K562 (cell line): ENCODE data around the gene OLFML3. TPM values are rescaled to one million over a fixed set of nuclear protein-coding genes. Genes with fewer than 3 reads are reported as not detected.

Experiments
- ATAC-seq: fragments of 200-7000 bp; cut with Tn5 transposase; 3 replicates; pipeline ENCODE4 v1.9.1; 2020; ENCODE audit warnings: moderate library complexity
- BruUV-seq: library from RNA; stranded (reverse); fragments of 400-500 nt; replicated peaks from 2 replicates; lab custom pipeline; 2021; lab: Mats Ljungman, UMichigan
- CTCF ChIA-PET: fragments of 300-600 bp; formaldehyde crosslinking; extraction: SDS; loops from one replicate; lab custom pipeline; 2021; ENCODE audit warnings: low intra/inter-chr PET ratio; lab: Yijun Ruan, JAX
- POLR2A ChIA-PET: fragments of 300-600, 350-650 bp; sonication (Branson Sonifier 250); formaldehyde crosslinking; extraction: SDS; loops from one replicate; lab custom pipeline; 2021; ENCODE audit warnings: antibody characterized with exemption, inconsistent platforms; lab: Yijun Ruan, JAX
- DNase-seq, 4 experiments: peaks; one replicate each; pipeline versions ENCODE4 v3.0.0 to v3.0.0-alpha.2; 2011 to 2018; ENCODE audit warnings: low spot score in 3 of 4, mixed read lengths in 3 of 4; ENCODE audit errors: extremely low read depth in 1 of 4
- FAIRE-seq: peaks from 2 replicates; lab custom pipeline; 2011; peaks lifted over from hg19 to GRCh38; lab: Jason Lieb, UNC
- H2AFZ ChIP-seq: 2 replicates; pipeline ENCODE4 v1.6.0; 2011; ENCODE audit warnings: low read depth, low read length, control low read depth, inconsistent platforms
- H3K27ac ChIP-seq: fragments of 200-600 bp; 3 replicates; pipeline ENCODE4 v1.8.0; 2011; ENCODE audit warnings: low read depth, mild to moderate bottlenecking, control low read depth, inconsistent platforms, low read length, moderate library complexity, mixed read lengths; ENCODE audit errors: extremely low read depth
- H3K27me3 ChIP-seq, 2 experiments: fragments of 300-600 bp in 1 of 2; 2 replicates in 1 of 2; 3 replicates in 1 of 2; pipeline versions ENCODE4 v1.6.0 to v1.8.0; 2011; ENCODE audit warnings: inconsistent platforms in 2 of 2, low read length in 2 of 2, mild to moderate bottlenecking in 1 of 2, mixed read lengths in 1 of 2, moderate library complexity in 1 of 2; ENCODE audit not compliant: control insufficient read depth in 2 of 2, insufficient read depth in 2 of 2
- H3K36me3 ChIP-seq: fragments of 300-600 bp; 3 replicates; pipeline ENCODE4 v1.8.0; 2011; ENCODE audit warnings: mild to moderate bottlenecking, low read length, inconsistent platforms; ENCODE audit not compliant: control insufficient read depth, insufficient read depth
- H3K4me1 ChIP-seq, 2 experiments: fragments of 200-600 bp in 1 of 2; replicated peaks in 1 of 2; 2 replicates in 1 of 2; 3 replicates in 1 of 2; pipeline versions ENCODE4 v1.5.1 to v1.8.0; 2011; ENCODE audit warnings: inconsistent platforms in 2 of 2, low read length in 2 of 2, mild to moderate bottlenecking in 1 of 2, mixed read lengths in 1 of 2, moderate library complexity in 1 of 2; ENCODE audit not compliant: control insufficient read depth in 2 of 2, insufficient read depth in 2 of 2
- H3K4me2 ChIP-seq: 2 replicates; pipeline ENCODE4 v1.6.1; 2011; ENCODE audit warnings: low read length, control low read depth, inconsistent platforms, mixed read lengths; ENCODE audit not compliant: insufficient read depth
- H3K4me3 ChIP-seq: fragments of 200-600 bp; sonication (generic), shearing (Covaris generic); 2 replicates; pipeline ENCODE4 v1.5.1; 2016; ENCODE audit warnings: control low read depth, inconsistent platforms
- H3K79me2 ChIP-seq: fragments of 200-600 bp; 3 replicates; pipeline ENCODE4 v1.8.0; 2011; ENCODE audit warnings: low read length, inconsistent platforms; ENCODE audit not compliant: control insufficient read depth, insufficient read depth
- H3K9ac ChIP-seq, 2 experiments: 2 replicates each; pipeline versions ENCODE4 v1.6.0 to v1.6.1; 2011; ENCODE audit warnings: low read depth in 2 of 2, low read length in 2 of 2, control low read depth in 1 of 2, inconsistent platforms in 1 of 2, mild to moderate bottlenecking in 1 of 2, mixed read lengths in 1 of 2; ENCODE audit not compliant: insufficient read depth in 1 of 2
- H3K9me1 ChIP-seq: one replicate; pipeline ENCODE4 v1.6.0; 2011; ENCODE audit warnings: inconsistent platforms, mild to moderate bottlenecking, low read length, moderate library complexity; ENCODE audit not compliant: control insufficient read depth, insufficient read depth
- H3K9me3 ChIP-seq: replicated peaks from 2 replicates; pipeline ENCODE4 v1.5.1; 2011; ENCODE audit warnings: low read depth, low read length, inconsistent platforms; ENCODE audit not compliant: control insufficient read depth, insufficient read depth
- H4K20me1 ChIP-seq: replicated peaks from 2 replicates; pipeline ENCODE4 v1.6.1; 2011; ENCODE audit warnings: low read length, inconsistent platforms, mixed read lengths; ENCODE audit not compliant: control insufficient read depth, insufficient read depth
- ATF1 ChIP-seq, 2 experiments: fragments of 450-650 bp in 1 of 2; IDR thresholded peaks; 2 replicates each; pipeline ENCODE4 v1.6.1; 2016; ENCODE audit warnings: missing compliant biosample characterization in 1 of 2, missing genetic modification characterization in 1 of 2
- GABPA ChIP-seq: fragments of 200-800 bp; sonication (Bioruptor generic); conservative IDR thresholded peaks from 2 replicates; pipeline ENCODE4 v1.6.1; 2016; ENCODE audit warnings: low read depth, missing genetic modification characterization, missing compliant biosample characterization
- HNRNPL ChIP-seq: fragments of 200-400 bp; formaldehyde crosslinking; IDR thresholded peaks from 2 replicates; pipeline ENCODE4 v1.6.1; 2017; ENCODE audit warnings: low read depth, mild to moderate bottlenecking, low read length
- KLF16 ChIP-seq: IDR thresholded peaks from 2 replicates; pipeline ENCODE4 v1.6.1; 2016; ENCODE audit warnings: antibody characterized with exemption
- MEF2A ChIP-seq: IDR thresholded peaks from 2 replicates; pipeline ENCODE4 v1.6.1; 2011; ENCODE audit warnings: low read depth, mild to moderate bottlenecking, low read length, moderate library complexity; ENCODE audit not compliant: control insufficient read depth
- SPI1 ChIP-seq: IDR thresholded peaks from 2 replicates; pipeline ENCODE4 v1.6.1; 2011; ENCODE audit warnings: low read depth, low read length, control low read depth, borderline replicate concordance
- WGBS: fragments of 100-300 bp; shearing (Covaris generic); methylation state at CpG from one replicate; pipeline ENCODE4 v1.1.6; 2016; ENCODE audit warnings: low coverage, mixed read lengths; ENCODE audit not compliant: insufficient coverage; ENCODE audit errors: missing lambda C conversion rate; 5-methylcytosine and 5-hydroxymethylcytosine counted together
- in situ Hi-C: fragments of 300-500 bp; cut with MboI; formaldehyde crosslinking; loops from 4 replicates; pipeline ENCODE4 v1.15.0; 2018; ENCODE audit warnings: inconsistent platforms, mixed read lengths
- intact Hi-C: fragments of 100-400 bp; cut with micrococcal nuclease; formaldehyde crosslinking; loops from 2 replicates; pipeline ENCODE4 v1.14.2; 2022
- polyA plus RNA-seq, 8 experiments: library from polyadenylated mRNA; depleted of rRNA in 4 of 8; stranded (reverse) in 5 of 8; unstranded in 3 of 8; fragments of >200 nt; fragmentation: Nextera tagmentation in 2 of 8; fragmentation: Illumina TruSeq in 1 of 8; extraction: Ambion mirVana in 2 of 8; extraction: Trizol in 1 of 8; gene quantifications; 2 replicates each; pipeline versions ENCODE4 v1.2.1 to v1.2.3, GENCODE V29; 2011 to 2014; ENCODE audit warnings: inconsistent platforms in 1 of 8, missing spikeins in 1 of 8
- total RNA-seq, 7 experiments: library from RNA; depleted of rRNA in 6 of 7; stranded (reverse); fragments of >200 nt in 6 of 7; fragmentation: Illumina TruSeq in 2 of 7; extraction: Trizol in 2 of 7; gene quantifications; 2 replicates each; pipeline versions ENCODE4 v1.2.1 to v1.2.3, GENCODE V29; 2011 to 2021; ENCODE audit warnings: low replicate concordance in 1 of 7
- TF ChIP-seq, protein P1 (sequence below): fragments of 450-650 bp; IDR thresholded peaks from 2 replicates; pipeline ENCODE4 v1.6.1; 2017; ENCODE audit warnings: antibody characterized with exemption
- TF ChIP-seq, protein P2 (sequence below): fragments of 450-650 bp; IDR thresholded peaks from 2 replicates; pipeline ENCODE4 v1.6.1; 2016; ENCODE audit warnings: antibody characterized with exemption
- TF ChIP-seq, protein P3 (sequence below): sonication (generic); formaldehyde crosslinking; IDR thresholded peaks from 2 replicates; pipeline ENCODE4 v1.8.0; 2022; ENCODE audit warnings: missing genetic modification reagents, mild to moderate bottlenecking, moderate library complexity, borderline replicate concordance

The OLFML3 gene
- total and polyA plus RNA-seq, 9 of the 15 experiments (the other 6 are each of a cell fraction or from before 2014, with no cell fraction given), result 0.07 to 0.13 (median 0.07) TPM; not detected in 6

DNA sequence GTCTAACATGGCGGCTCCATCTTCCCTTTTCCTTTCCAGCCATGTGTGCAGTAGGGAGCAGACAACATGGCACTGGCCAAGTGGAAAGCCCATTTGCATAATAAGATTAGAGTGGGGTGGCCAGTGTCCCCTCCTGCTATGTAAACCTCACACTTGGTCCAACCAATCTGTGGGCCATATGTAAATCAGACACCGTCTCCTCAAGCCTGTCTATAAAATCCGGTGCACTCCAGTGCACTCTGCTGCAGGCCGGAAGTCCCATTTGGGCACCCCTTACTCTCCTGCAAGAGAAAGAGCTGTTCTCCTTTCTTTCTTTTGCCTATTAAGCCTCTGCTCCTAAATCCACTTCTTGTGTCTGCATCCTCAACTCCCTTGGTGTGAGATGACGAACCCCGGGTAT, 44.1 kb downstream of the OLFML3 start:
- DNase-seq (peak in 1 of 4 experiments; percentile 37), ATAC-seq (peak; percentile 87), FAIRE-seq (no peak)
- in situ Hi-C loops, result no loop called here
- Histone ChIP-seq H3K9me3 (no peaks in the 10 kb centered on the region; the same call in 1 of the 2 replicates), H3K36me3 (no peaks in the 10 kb centered on the region), H2AFZ (peak overlapping the region; percentile 51), H3K9ac (no peak overlapping the region), H3K79me2 (no peaks in the 10 kb centered on the region), H3K4me2 (no peak overlapping the region), H3K9me1 (no peaks in the 10 kb centered on the region), H4K20me1 (no peaks in the 10 kb centered on the region), H3K27ac (no peak overlapping the region), H3K4me3 (no peak overlapping the region), H3K27me3 (peaks cover 3 to 8% of the 10 kb centered on the region in 2 experiments; a peak in 2 of 5 replicates), H3K4me1 (no peaks in the 10 kb centered on the region)
- 14% methylated on average over 6 of the region's 6 CpGs for WGBS
- ChIA-PET CTCF (no interaction called here), POLR2A (interaction anchor here (1.1 to 1.2 kb wide), 2 partner anchors 10 to 77 kb away, joined by 3 to 4 read pairs; no protein-coding TSS in a partner anchor)
- intact Hi-C loops, result no loop called here
- BruUV-seq, result no TSS peak
- TF ChIP-seq, protein P1, sequence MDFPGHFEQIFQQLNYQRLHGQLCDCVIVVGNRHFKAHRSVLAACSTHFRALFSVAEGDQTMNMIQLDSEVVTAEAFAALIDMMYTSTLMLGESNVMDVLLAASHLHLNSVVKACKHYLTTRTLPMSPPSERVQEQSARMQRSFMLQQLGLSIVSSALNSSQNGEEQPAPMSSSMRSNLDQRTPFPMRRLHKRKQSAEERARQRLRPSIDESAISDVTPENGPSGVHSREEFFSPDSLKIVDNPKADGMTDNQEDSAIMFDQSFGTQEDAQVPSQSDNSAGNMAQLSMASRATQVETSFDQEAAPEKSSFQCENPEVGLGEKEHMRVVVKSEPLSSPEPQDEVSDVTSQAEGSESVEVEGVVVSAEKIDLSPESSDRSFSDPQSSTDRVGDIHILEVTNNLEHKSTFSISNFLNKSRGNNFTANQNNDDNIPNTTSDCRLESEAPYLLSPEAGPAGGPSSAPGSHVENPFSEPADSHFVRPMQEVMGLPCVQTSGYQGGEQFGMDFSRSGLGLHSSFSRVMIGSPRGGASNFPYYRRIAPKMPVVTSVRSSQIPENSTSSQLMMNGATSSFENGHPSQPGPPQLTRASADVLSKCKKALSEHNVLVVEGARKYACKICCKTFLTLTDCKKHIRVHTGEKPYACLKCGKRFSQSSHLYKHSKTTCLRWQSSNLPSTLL, result no peak
- TF ChIP-seq HNRNPL, result no peak
- TF ChIP-seq MEF2A, result no peak
- no peak for TF ChIP-seq ATF1 (CRISPR knock-in tag; IDR thresholded peaks at IDR 0.05)
- TF ChIP-seq ATF1 (tag; IDR thresholded peaks at IDR 0.05), result no peak
- TF ChIP-seq GABPA (tag), result peak; percentile 53; the same call in 1 of the 2 replicates
- TF ChIP-seq SPI1, result 0 out of 2 replicates have a peak, but pooled peaks have one; percentile 0
- TF ChIP-seq KLF16, result peak; percentile 58; the same call in 1 of the 2 replicates
- TF ChIP-seq, protein P2, sequence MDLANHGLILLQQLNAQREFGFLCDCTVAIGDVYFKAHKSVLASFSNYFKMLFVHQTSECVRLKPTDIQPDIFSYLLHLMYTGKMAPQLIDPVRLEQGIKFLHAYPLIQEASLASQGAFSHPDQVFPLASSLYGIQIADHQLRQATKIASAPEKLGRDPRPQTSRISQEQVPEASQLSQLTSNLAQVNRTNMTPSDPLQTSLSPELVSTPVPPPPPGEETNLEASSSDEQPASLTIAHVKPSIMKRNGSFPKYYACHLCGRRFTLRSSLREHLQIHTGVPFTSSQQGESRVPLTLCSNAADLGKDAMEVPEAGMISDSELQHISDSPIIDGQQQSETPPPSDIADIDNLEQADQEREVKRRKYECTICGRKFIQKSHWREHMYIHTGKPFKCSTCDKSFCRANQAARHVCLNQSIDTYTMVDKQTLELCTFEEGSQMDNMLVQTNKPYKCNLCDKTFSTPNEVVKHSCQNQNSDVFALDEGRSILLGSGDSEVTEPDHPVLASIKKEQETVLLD, result no peak
- TF ChIP-seq, protein P3, sequence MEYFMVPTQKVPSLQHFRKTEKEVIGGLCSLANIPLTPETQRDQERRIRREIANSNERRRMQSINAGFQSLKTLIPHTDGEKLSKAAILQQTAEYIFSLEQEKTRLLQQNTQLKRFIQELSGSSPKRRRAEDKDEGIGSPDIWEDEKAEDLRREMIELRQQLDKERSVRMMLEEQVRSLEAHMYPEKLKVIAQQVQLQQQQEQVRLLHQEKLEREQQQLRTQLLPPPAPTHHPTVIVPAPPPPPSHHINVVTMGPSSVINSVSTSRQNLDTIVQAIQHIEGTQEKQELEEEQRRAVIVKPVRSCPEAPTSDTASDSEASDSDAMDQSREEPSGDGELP (CRISPR knock-in tag), result no peak
